ENCODE data around the gene VN1R5. TPM values are rescaled to one million over a fixed set of nuclear protein-coding genes. Genes with fewer than 3 reads are reported as not detected.

VN1R5 gene
- total RNA-seq, 1 experiment from 2014 or later: not detected

- ChIA-PET POLR2A (interaction anchor here (0.6 kb wide), 1 partner anchor 186 kb away, joined by 3 read pairs; the partner anchor contains the start of gene ZNF669), CTCF (interaction anchor here (0.6 kb wide), 1 partner anchor 21 kb away, joined by 3 read pairs; no protein-coding TSS in a partner anchor)
- Mint-ChIP-seq H3K27ac (ENCODE audit: low read depth, unreplicated experiment) (no peak overlapping the region), H3K4me1 (ENCODE audit: insufficient read depth, unreplicated experiment) (no peaks in the 10 kb centered on the region), H3K9me3 (ENCODE audit: unreplicated experiment) (peaks cover 32% of the 10 kb centered on the region), H3K4me3 (ENCODE audit: unreplicated experiment) (no peak overlapping the region), H3K27me3 (ENCODE audit: insufficient read depth, unreplicated experiment) (no peaks in the 10 kb centered on the region), H3K36me3 (ENCODE audit: insufficient read depth, unreplicated experiment) (peaks cover 6% of the 10 kb centered on the region)
- BruUV-seq (replicated peaks): no TSS peak
- intact Hi-C loops (cut with micrococcal nuclease): no loop called here
- DNase-seq (ENCODE audit: unreplicated experiment): no peak
- TF ChIP-seq CTCF (IDR thresholded peaks at IDR 0.05; ENCODE audit: unreplicated experiment): no peak
Observed at GRCh38 chr1:247290576-247290975, 34.7 kb downstream of the VN1R5 start.

- DNase-seq (ENCODE audit: unreplicated experiment): no peak
- TF ChIP-seq CTCF (IDR thresholded peaks at IDR 0.05; ENCODE audit: unreplicated experiment): no peak
- Mint-ChIP-seq H3K27ac (ENCODE audit: low read depth, unreplicated experiment) (no peak overlapping the region), H3K9me3 (ENCODE audit: unreplicated experiment) (peaks cover 27% of the 10 kb centered on the region), H3K4me3 (ENCODE audit: unreplicated experiment) (no peak overlapping the region), H3K36me3 (ENCODE audit: insufficient read depth, unreplicated experiment) (peaks cover 6% of the 10 kb centered on the region), H3K27me3 (ENCODE audit: insufficient read depth, unreplicated experiment) (no peaks in the 10 kb centered on the region), H3K4me1 (ENCODE audit: insufficient read depth, unreplicated experiment) (no peaks in the 10 kb centered on the region)
- intact Hi-C loops (cut with micrococcal nuclease): no loop called here
- ChIA-PET POLR2A (no interaction called here), CTCF (interaction anchor here (0.6 to 0.8 kb wide), 2 partner anchors 21 to 36 kb away, joined by 3 read pairs; no protein-coding TSS in a partner anchor)
- BruUV-seq (replicated peaks): no TSS peak
Observed at GRCh38 chr1:247291161-247291560, 35.3 kb downstream of the VN1R5 start.

GRCh38 chr1:247291833-247292561 lies 36.1 kb downstream of the VN1R5 start:
- TF ChIP-seq CTCF (IDR thresholded peaks at IDR 0.05; ENCODE audit: unreplicated experiment): no peak
- H3K4me1 Mint-ChIP-seq (ENCODE audit: insufficient read depth, unreplicated experiment): no peaks in the 10 kb centered on the region
- H3K36me3 Mint-ChIP-seq (ENCODE audit: insufficient read depth, unreplicated experiment): no peaks in the 10 kb centered on the region
- intact Hi-C loops (cut with micrococcal nuclease): no loop called here
- ChIA-PET CTCF (no interaction called here), POLR2A (interaction anchor here (1.6 kb wide), 1 partner anchor 10 kb away, joined by 6 read pairs; no protein-coding TSS in a partner anchor)
- no peak overlapping the region for H3K4me3 Mint-ChIP-seq (ENCODE audit: unreplicated experiment)
- BruUV-seq (replicated peaks): no TSS peak
- no peaks in the 10 kb centered on the region for H3K27me3 Mint-ChIP-seq (ENCODE audit: insufficient read depth, unreplicated experiment)
- peaks cover 25% of the 10 kb centered on the region for H3K9me3 Mint-ChIP-seq (ENCODE audit: unreplicated experiment)
- no peak overlapping the region for H3K27ac Mint-ChIP-seq (ENCODE audit: low read depth, unreplicated experiment)
- no peak for DNase-seq (ENCODE audit: unreplicated experiment)

GRCh38 chr1:247293047-247293446 lies 37.2 kb downstream of the VN1R5 start:
- POLR2A ChIA-PET: interaction anchor here (0.6 to 1.6 kb wide), 3 partner anchors 11 to 189 kb away, joined by 3 to 6 read pairs (median 3); partner anchors contain the start of gene ZNF669
- no peak for TF ChIP-seq CTCF (IDR thresholded peaks at IDR 0.05; ENCODE audit: unreplicated experiment)
- peaks cover 14% of the 10 kb centered on the region for H3K9me3 Mint-ChIP-seq (ENCODE audit: unreplicated experiment)
- no peak for DNase-seq (ENCODE audit: unreplicated experiment)
- intact Hi-C loops (cut with micrococcal nuclease): no loop called here
- H3K27me3 Mint-ChIP-seq (ENCODE audit: insufficient read depth, unreplicated experiment): no peaks in the 10 kb centered on the region
- BruUV-seq (replicated peaks): no TSS peak
- no peaks in the 10 kb centered on the region for H3K36me3 Mint-ChIP-seq (ENCODE audit: insufficient read depth, unreplicated experiment)
- H3K4me3 Mint-ChIP-seq (ENCODE audit: unreplicated experiment): no peak overlapping the region
- no peak overlapping the region for H3K27ac Mint-ChIP-seq (ENCODE audit: low read depth, unreplicated experiment)
- CTCF ChIA-PET: interaction anchor here (0.5 to 1.6 kb wide), 3 partner anchors 12 to 1514 kb away, joined by 3 to 6 read pairs (median 3); no protein-coding TSS in a partner anchor
- no peaks in the 10 kb centered on the region for H3K4me1 Mint-ChIP-seq (ENCODE audit: insufficient read depth, unreplicated experiment)

Measured in MCF 10A (cell line).